Right cardiac atrium (tissue), 5 donors: Measurements from ENCODE around the gene HOXD13. TPM values are rescaled to one million over a fixed set of nuclear protein-coding genes. Genes with fewer than 3 reads are reported as not detected.
A peak's percentile ranks its signal among the peaks of the same experiment; 100 is the strongest.

Source experiments
- ATAC-seq, 2 donors: fragments of 200-7000 bp; cut with Tn5 transposase; one replicate each; pipeline versions ENCODE4 v1.8.0 to v1.9.1; 2020; ENCODE audit warnings: moderate library complexity in 2 of 2, mild to moderate bottlenecking in 1 of 2
- DNase-seq, 3 donors: peaks; one replicate each; pipeline ENCODE4 v3.0.0-alpha.2; 2020
- H3K27ac ChIP-seq: one replicate; pipeline ENCODE4 v1.5.1; 2013; ENCODE audit warnings: mild to moderate bottlenecking, low read length, control low read depth, moderate library complexity
- H3K27me3 ChIP-seq: one replicate; pipeline ENCODE4 v1.6.1; 2013; ENCODE audit not compliant: control insufficient read depth, insufficient read depth
- H3K4me1 ChIP-seq: one replicate; pipeline ENCODE4 v1.6.1; 2013; ENCODE audit warnings: low read length; ENCODE audit not compliant: control insufficient read depth, insufficient read depth
- H3K4me3 ChIP-seq: one replicate; pipeline ENCODE4 v1.5.1; 2013; ENCODE audit warnings: low read length, control low read depth
- H3K9me3 ChIP-seq: one replicate; pipeline ENCODE4 v1.6.1; 2013; ENCODE audit warnings: low read length; ENCODE audit not compliant: control insufficient read depth
- WGBS: extraction: QIAGEN DNeasy Blood & Tissue Kit; methylation state at CpG from one replicate; pipeline ENCODE4 v1.1.7; 2013; 5-methylcytosine and 5-hydroxymethylcytosine counted together
- intact Hi-C, 4 donors: fragments of 100-400 bp; cut with DNase I; formaldehyde crosslinking; loops; one replicate each; pipeline versions ENCODE4 v1.11.0 to v1.14.0; 2022 to 2023
- polyA plus RNA-seq: library from polyadenylated mRNA; stranded (reverse); fragments of 200-250 nt; gene quantifications from one replicate; pipeline ENCODE4 v1.2.3, GENCODE V29; 2013
- total RNA-seq, 4 donors: library from RNA; stranded (reverse); fragmentation: NEBNext Ultra II Directional; extraction: Animal tissue kit (Norgen Biotek cat#: 25700); gene quantifications; one replicate each; pipeline ENCODE4 v1.2.1, GENCODE V29; 2021
- donor health status: healthy with polysubstance abuse.
- donor health status: DM: no; HTN: yes; CAD: no.
- donor health status: DM: no; HTN: no; CAD: no.
- donor health status: DM: no; HTN: yes; CAD: no; lungs with severe emphysema.
- donor health status: DM: yes; HTN: yes; CAD: no.

The HOXD13 gene
- total and polyA plus RNA-seq, 5 donors: not detected

GRCh38 chr2:176103194-176103593 lies 10.7 kb downstream of the HOXD13 start:
- no peaks in the 10 kb centered on the region for H3K9me3 ChIP-seq
- intact Hi-C loops: no loop called here
- no peaks in the 10 kb centered on the region for H3K4me1 ChIP-seq
- WGBS: 27% methylated on average over 7 of the region's 7 CpGs
- H3K27me3 ChIP-seq: no peaks in the 10 kb centered on the region
- no peak for DNase-seq
- no peak overlapping the region for H3K4me3 ChIP-seq
- no peak for ATAC-seq
- no peak overlapping the region for H3K27ac ChIP-seq

- no peaks in the 10 kb centered on the region for H3K27me3 ChIP-seq
- no peaks in the 10 kb centered on the region for H3K4me1 ChIP-seq
- H3K4me3 ChIP-seq: no peak overlapping the region
- no peaks in the 10 kb centered on the region for H3K9me3 ChIP-seq
- DNase-seq (no peak), ATAC-seq (no peak)
- no peak overlapping the region for H3K27ac ChIP-seq
- 5% methylated on average over 17 of the region's 17 CpGs for WGBS
- intact Hi-C loops: no loop called here
Measured at GRCh38 chr2:176103742-176104315, 11.3 kb downstream of the HOXD13 start.

GRCh38 chr2:176104316-176105077 lies 12.0 kb downstream of the HOXD13 start:
- no peaks in the 10 kb centered on the region for H3K4me1 ChIP-seq
- no peak overlapping the region for H3K4me3 ChIP-seq
- 3% methylated on average over 56 of the region's 56 CpGs for WGBS
- ATAC-seq (no peak), DNase-seq (peak in 1 of 3 donors; percentile 47)
- no peaks in the 10 kb centered on the region for H3K9me3 ChIP-seq
- H3K27ac ChIP-seq: no peak overlapping the region
- H3K27me3 ChIP-seq: no peaks in the 10 kb centered on the region
- intact Hi-C loops: no loop called here

GRCh38 chr2:176105078-176105729 lies 12.7 kb downstream of the HOXD13 start:
- no peaks in the 10 kb centered on the region for H3K4me1 ChIP-seq
- intact Hi-C loops: no loop called here

GRCh38 chr2:176105730-176106580 lies 13.4 kb downstream of the HOXD13 start:
- 8% methylated on average over 25 of the region's 25 CpGs for WGBS
- Histone ChIP-seq H3K4me1 (no peaks in the 10 kb centered on the region), H3K9me3 (no peaks in the 10 kb centered on the region), H3K27ac (no peak overlapping the region), H3K4me3 (no peak overlapping the region), H3K27me3 (peaks cover 5% of the 10 kb centered on the region)
- intact Hi-C loops: no loop called here
- ATAC-seq (no peak), DNase-seq (peak in 1 of 3 donors; percentile 33)

More at GRCh38 chr2:176105078-176105729, 12.7 kb downstream of the HOXD13 start:
- Histone ChIP-seq H3K4me3 (no peak overlapping the region), H3K27ac (no peak overlapping the region), H3K9me3 (no peaks in the 10 kb centered on the region), H3K27me3 (no peaks in the 10 kb centered on the region)
- ATAC-seq: no peak
- 5% methylated on average over 25 of the region's 25 CpGs for WGBS
- DNase-seq: no peak

- peak within 1 kb of the TSS; percentile 21 for H3K4me3 ChIP-seq
- WGBS: 2% methylated on average over 85 of the region's 85 CpGs
- no peak within 1 kb of the TSS for H3K27ac ChIP-seq
- peaks cover 7% of the 10 kb centered on the region for H3K27me3 ChIP-seq
- intact Hi-C loops: no loop called here
- no peaks in the 10 kb centered on the region for H3K9me3 ChIP-seq
- no peaks in the 10 kb centered on the region for H3K4me1 ChIP-seq
- no peak for ATAC-seq
- DNase-seq: no peak
Measured at GRCh38 chr2:176106581-176107539, 14.3 kb downstream of the HOXD13 start, which contains the start of gene HOXD11. TSS of gene HOXD11 (plus strand) at chr2:176107280. CDS start at chr2:176107356, 76 bp downstream.

GRCh38 chr2:176107731-176108181 lies 15.2 kb downstream of the HOXD13 start:
- Histone ChIP-seq H3K9me3 (no peaks in the 10 kb centered on the region), H3K27me3 (peaks cover 7% of the 10 kb centered on the region), H3K27ac (no peak overlapping the region), H3K4me1 (no peaks in the 10 kb centered on the region), H3K4me3 (peak overlapping the region; percentile 21)
- intact Hi-C loops: no loop called here
- ATAC-seq (no peak), DNase-seq (no peak)
- WGBS: 2% methylated on average over 59 of the region's 59 CpGs

- DNase-seq (no peak), ATAC-seq (no peak)
- no peak overlapping the region for H3K27ac ChIP-seq
- intact Hi-C loops: no loop called here
- H3K4me1 ChIP-seq: no peaks in the 10 kb centered on the region
- H3K4me3 ChIP-seq: no peak overlapping the region
- no peaks in the 10 kb centered on the region for H3K9me3 ChIP-seq
- H3K27me3 ChIP-seq: peaks cover 7% of the 10 kb centered on the region
- 7% methylated on average over 26 of the region's 26 CpGs for WGBS
Measured at GRCh38 chr2:176109192-176109901, 16.8 kb downstream of the HOXD13 start.

- intact Hi-C loops: no loop called here
Measured at GRCh38 chr2:176109946-176110345, 17.4 kb downstream of the HOXD13 start.

More at GRCh38 chr2:176109946-176110345, 17.4 kb downstream of the HOXD13 start:
- ATAC-seq: no peak
- WGBS: 18% methylated on average over 4 of the region's 4 CpGs
- DNase-seq: no peak
- peaks cover 7% of the 10 kb centered on the region for H3K27me3 ChIP-seq
- no peak overlapping the region for H3K4me3 ChIP-seq
- no peaks in the 10 kb centered on the region for H3K9me3 ChIP-seq
- no peak overlapping the region for H3K27ac ChIP-seq
- H3K4me1 ChIP-seq: no peaks in the 10 kb centered on the region
